SK-N-SH treated with all-trans-retinoic acid at 6 μM for 48 hours (cell line): Measurements from ENCODE around the gene PSPH.

ENCODE experiments used
- ATAC-seq: fragments of 200-7000 bp; cut with Tn5 transposase; 3 replicates; pipeline ENCODE4 v1.9.1; 2020; ENCODE audit warnings: mild to moderate bottlenecking, moderate library complexity
- ARNTL ChIP-seq: fragments of 450-650 bp; formaldehyde crosslinking; IDR thresholded peaks from 2 replicates; pipeline ENCODE4 v1.5.0; 2020; ENCODE audit warnings: low read depth, mild to moderate bottlenecking, moderate library complexity, borderline replicate concordance
- BACH2 ChIP-seq: fragments of 250-450 bp; sonication (Bioruptor Pico); IDR thresholded peaks from 2 replicates; pipeline ENCODE4 v1.9.0; 2021; ENCODE audit warnings: mild to moderate bottlenecking, borderline replicate concordance
- CSDC2 ChIP-seq: fragments of 250-450 bp; sonication (Bioruptor Pico); IDR thresholded peaks from 2 replicates; pipeline ENCODE4 v1.5.0; 2020; ENCODE audit warnings: mild to moderate bottlenecking, moderate library complexity
- CSRNP3 ChIP-seq: fragments of 250-450 bp; sonication (Bioruptor Pico); IDR thresholded peaks from 2 replicates; pipeline ENCODE4 v1.5.1; 2021; ENCODE audit warnings: mild to moderate bottlenecking, moderate library complexity
- ESRRG ChIP-seq: fragments of 250-450 bp; sonication (Bioruptor Pico); IDR thresholded peaks from 2 replicates; pipeline ENCODE4 v1.6.1; 2021; ENCODE audit warnings: mild to moderate bottlenecking
- GLIS3 ChIP-seq: fragments of 250-450 bp; sonication (Bioruptor Pico); IDR thresholded peaks from 2 replicates; pipeline ENCODE4 v1.5.0; 2020; ENCODE audit warnings: mild to moderate bottlenecking, moderate library complexity
- PATZ1 ChIP-seq: fragments of 250-450 bp; sonication (Bioruptor Pico); IDR thresholded peaks from 2 replicates; pipeline ENCODE4 v1.8.0; 2020; ENCODE audit warnings: mild to moderate bottlenecking, moderate library complexity, borderline replicate concordance
- POU6F1 ChIP-seq: fragments of 250-450 bp; sonication (Bioruptor Pico); IDR thresholded peaks from 2 replicates; pipeline ENCODE4 v1.8.0; 2021; ENCODE audit warnings: low read depth, mild to moderate bottlenecking, moderate library complexity, borderline replicate concordance
- PPARA ChIP-seq: fragments of 250-450 bp; sonication (Bioruptor Pico); IDR thresholded peaks from 2 replicates; pipeline ENCODE4 v1.5.0; 2020; ENCODE audit warnings: mild to moderate bottlenecking, borderline replicate concordance
- RARB ChIP-seq: fragments of 250-450 bp; sonication (Bioruptor Pico); IDR thresholded peaks from 2 replicates; pipeline ENCODE4 v1.8.0; 2021; ENCODE audit warnings: mild to moderate bottlenecking, moderate library complexity
- SNAI2 ChIP-seq: fragments of 250-450 bp; sonication (Bioruptor Pico); IDR thresholded peaks from 2 replicates; pipeline ENCODE4 v1.5.0; 2020; ENCODE audit warnings: mild to moderate bottlenecking, moderate library complexity
- TCF4 ChIP-seq: fragments of 250-450 bp; sonication (Bioruptor Pico); IDR thresholded peaks from 2 replicates; pipeline ENCODE4 v1.8.0; 2021; ENCODE audit warnings: mild to moderate bottlenecking, moderate library complexity, borderline replicate concordance
- TOX ChIP-seq: fragments of 250-450 bp; sonication (Bioruptor Pico); IDR thresholded peaks from 2 replicates; pipeline ENCODE4 v1.8.0; 2021; ENCODE audit warnings: mild to moderate bottlenecking, moderate library complexity, borderline replicate concordance
- TSHZ2 ChIP-seq: fragments of 250-450 bp; sonication (Bioruptor Pico); IDR thresholded peaks from 2 replicates; pipeline ENCODE4 v1.5.0; 2020; ENCODE audit warnings: mild to moderate bottlenecking, moderate library complexity
- ZC3H10 ChIP-seq: fragments of 250-450 bp; sonication (Bioruptor Pico); IDR thresholded peaks from 2 replicates; pipeline ENCODE4 v1.5.1; 2021; ENCODE audit warnings: mild to moderate bottlenecking, moderate library complexity
- ZFP3 ChIP-seq: fragments of 250-450 bp; sonication (Bioruptor Pico); IDR thresholded peaks from 2 replicates; pipeline ENCODE4 v1.5.0; 2020; ENCODE audit warnings: mild to moderate bottlenecking, moderate library complexity
- ZFP30 ChIP-seq: fragments of 450-650 bp; formaldehyde crosslinking; IDR thresholded peaks from 2 replicates; pipeline ENCODE4 v1.5.0; 2022; ENCODE audit warnings: mild to moderate bottlenecking, moderate library complexity
- ZNF565 ChIP-seq: fragments of 450-650 bp; formaldehyde crosslinking; conservative IDR thresholded peaks from 2 replicates; pipeline ENCODE4 v1.5.0; 2020; ENCODE audit warnings: low read depth, mild to moderate bottlenecking, moderate library complexity
- ZNF8 ChIP-seq: fragments of 450-650 bp; formaldehyde crosslinking; IDR thresholded peaks from 2 replicates; pipeline ENCODE4 v1.5.0; 2020; ENCODE audit warnings: mild to moderate bottlenecking, moderate library complexity

The PSPH gene

GRCh38 chr7:56028942-56029630 lies 22.2 kb downstream of the PSPH start:
- no peak for TF ChIP-seq CSRNP3 (CRISPR knock-in tag)
- TF ChIP-seq, all 23 proteins: peak for 0
- no peak for ATAC-seq

GRCh38 chr7:56026538-56026937 lies 24.7 kb downstream of the PSPH start:
- no peak for ATAC-seq
- TF ChIP-seq ZC3H10 (CRISPR knock-in tag) (no peak), CSDC2 (CRISPR knock-in tag) (no peak), SNAI2 (no peak), TOX (no peak), ARNTL (CRISPR knock-in tag) (no peak), TSHZ2 (CRISPR knock-in tag) (no peak), POU6F1 (no peak), ESRRG (CRISPR knock-in tag) (no peak), ZFP3 (CRISPR knock-in tag) (no peak), ZNF8 (no peak), PATZ1 (CRISPR knock-in tag) (no peak), BACH2 (CRISPR knock-in tag) (no peak), CSRNP3 (CRISPR knock-in tag) (no peak), ZNF565 (CRISPR knock-in tag) (no peak), PPARA (CRISPR knock-in tag) (no peak), GLIS3 (no peak), RARB (CRISPR knock-in tag) (no peak), TCF4 (CRISPR knock-in tag) (no peak), ZFP30 (CRISPR knock-in tag) (no peak)

GRCh38 chr7:56023500-56023899 lies 27.7 kb downstream of the PSPH start:
- TF ChIP-seq GLIS3 (no peak), POU6F1 (no peak), PPARA (CRISPR knock-in tag) (no peak), ESRRG (CRISPR knock-in tag) (no peak), ZC3H10 (CRISPR knock-in tag) (no peak)
- TF ChIP-seq, all 23 proteins: peak for 0

More at GRCh38 chr7:56023500-56023899, 27.7 kb downstream of the PSPH start:
- no peak for ATAC-seq
